ENCODE results near the gene HBG2. TPM values are rescaled to one million over a fixed set of nuclear protein-coding genes. Genes with fewer than 3 reads are reported as not detected.
"Not testable (repeated sequence)": the region's sequence is repeated elsewhere in the genome, so short reads cannot be mapped to it uniquely, and the experiment has no call there.

HBG2 gene
- total RNA-seq, 1 experiment from 2014 or later, result not detected

DNA sequence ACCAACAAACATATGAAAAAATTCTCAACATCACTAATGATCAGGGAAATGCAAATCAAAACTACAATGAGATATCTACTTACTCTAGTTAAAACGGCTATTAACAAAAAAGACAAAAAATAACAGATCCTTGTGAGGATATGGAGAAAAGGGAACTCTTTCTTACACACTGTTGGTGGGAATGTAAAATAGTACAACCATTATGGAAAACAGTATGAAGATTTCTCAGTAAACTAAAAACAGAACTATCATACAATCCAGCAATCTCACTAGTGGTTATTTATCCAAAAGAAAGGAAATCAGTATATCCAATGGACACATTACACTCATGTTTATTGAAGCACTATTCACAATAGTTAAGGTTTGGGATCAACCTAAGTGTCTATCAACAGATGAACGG lies 11.3 kb upstream of the HBG2 start:
- Histone ChIP-seq H3K9me3 (no peaks in the 10 kb centered on the region), H3K36me3 (no peaks in the 10 kb centered on the region), H3K4me3 (no peak overlapping the region), H3K27me3 (no peaks in the 10 kb centered on the region; the same call in 1 of the 2 replicates)
- no peak for DNase-seq

DNA sequence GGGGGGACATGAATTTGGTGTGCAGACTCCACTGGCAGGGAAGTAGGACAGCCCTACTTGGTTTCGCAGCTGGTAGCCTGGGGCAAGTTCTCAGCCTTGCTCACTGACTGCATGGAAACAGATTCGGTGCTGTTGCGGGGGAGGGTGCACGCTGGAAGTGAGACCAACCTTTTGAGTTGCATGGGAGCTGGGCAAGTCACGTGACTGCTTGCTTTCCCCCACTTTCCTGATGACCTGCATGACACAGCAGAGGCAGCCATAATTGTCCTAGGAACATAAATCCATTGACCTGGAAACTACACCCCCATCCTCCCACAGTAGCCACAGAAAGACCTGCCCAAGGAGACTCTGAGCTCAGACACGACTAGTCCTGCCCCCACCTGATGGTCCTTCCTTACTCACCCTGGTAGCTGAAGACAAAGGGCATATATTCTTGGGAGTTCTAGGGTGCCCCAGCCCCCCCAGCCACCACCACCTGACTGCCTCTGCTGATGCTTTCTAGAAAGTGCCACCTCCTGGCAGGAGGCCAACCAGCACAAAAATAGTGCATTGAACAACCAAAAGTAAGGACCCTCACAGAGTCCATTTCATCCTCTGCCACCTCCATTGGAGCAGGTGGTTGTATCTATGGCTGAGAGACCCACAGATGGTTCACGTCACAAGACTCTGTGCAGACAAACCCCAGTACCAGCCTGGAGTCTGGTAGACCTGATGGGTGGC lies 4.1 kb upstream of the HBG2 start:
- no peak for DNase-seq

DNA sequence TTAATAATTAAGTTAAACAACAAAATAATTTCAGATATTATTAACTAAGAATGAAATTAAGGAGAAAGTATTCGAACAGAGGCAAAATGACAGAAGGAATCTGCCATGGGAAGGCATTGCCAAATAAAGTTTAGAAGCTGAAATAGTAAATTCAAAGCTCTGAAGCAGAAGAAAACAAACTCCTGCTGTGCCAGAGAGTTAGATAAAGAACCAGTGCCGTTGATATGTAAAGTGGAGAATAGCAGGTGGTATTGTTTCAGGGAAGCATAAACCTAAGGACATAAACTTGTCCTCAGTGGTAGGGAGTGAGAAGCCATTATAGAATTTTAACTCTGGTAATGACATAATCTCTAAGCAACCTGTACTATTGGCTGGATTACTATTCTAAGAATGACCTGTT lies 2.7 kb upstream of the HBG2 start:
- no peaks in the 10 kb centered on the region for H3K27me3 ChIP-seq
- H3K4me3 ChIP-seq, result no peak overlapping the region
- no peaks in the 10 kb centered on the region for H3K36me3 ChIP-seq
- no peak for DNase-seq
- peaks cover 2% of the 10 kb centered on the region; the same call in 1 of the 2 replicates for H3K9me3 ChIP-seq

More for the DNA sequence above, 4.1 kb upstream of the HBG2 start:
- no peak overlapping the region for H3K4me3 ChIP-seq
- H3K27me3 ChIP-seq, result no peaks in the 10 kb centered on the region
- no peaks in the 10 kb centered on the region for H3K36me3 ChIP-seq
- peaks cover 2% of the 10 kb centered on the region; the same call in 1 of the 2 replicates for H3K9me3 ChIP-seq

DNA sequence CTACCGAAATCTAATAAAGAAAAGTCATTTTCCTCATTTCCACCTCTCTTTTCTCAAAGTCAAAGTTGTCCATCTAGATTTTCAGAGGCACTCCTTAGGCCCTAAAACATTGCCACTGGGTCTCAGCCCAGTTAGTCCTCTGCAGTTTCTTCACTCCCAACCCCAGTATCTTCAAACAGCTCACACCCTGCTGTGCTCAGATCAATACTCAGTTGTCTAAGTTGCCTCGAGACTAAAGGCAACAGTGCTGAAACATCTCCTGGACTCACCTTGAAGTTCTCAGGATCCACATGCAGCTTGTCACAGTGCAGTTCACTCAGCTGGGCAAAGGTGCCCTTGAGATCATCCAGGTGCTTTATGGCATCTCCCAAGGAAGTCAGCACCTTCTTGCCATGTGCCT lies 558 bp downstream of the HBG2 start:
- not testable (repeated sequence) for H3K36me3 ChIP-seq, H3K27me3 ChIP-seq, DNase-seq, H3K4me3 ChIP-seq, H3K9me3 ChIP-seq

DNA sequence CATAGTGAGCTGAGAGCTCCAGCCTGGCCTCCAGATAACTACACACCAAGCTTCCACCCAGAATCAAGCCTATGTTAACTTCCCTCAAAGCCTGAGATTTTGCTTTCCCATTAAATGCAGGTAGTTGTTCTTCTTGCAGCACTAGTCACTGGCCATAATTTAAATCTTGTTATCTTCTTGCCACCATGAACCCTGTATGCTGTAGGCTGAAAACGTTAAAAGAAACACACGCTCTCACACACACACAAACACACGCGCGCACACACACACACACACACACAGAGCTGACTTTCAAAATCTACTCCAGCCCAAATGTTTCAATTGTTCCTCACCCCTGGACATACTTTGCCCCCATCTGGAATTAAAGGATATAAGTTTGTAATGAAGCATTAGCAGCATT lies 1.1 kb downstream of the HBG2 start:
- H3K9me3 ChIP-seq, H3K36me3 ChIP-seq, H3K27me3 ChIP-seq, H3K4me3 ChIP-seq, DNase-seq: not testable (repeated sequence)

DNA sequence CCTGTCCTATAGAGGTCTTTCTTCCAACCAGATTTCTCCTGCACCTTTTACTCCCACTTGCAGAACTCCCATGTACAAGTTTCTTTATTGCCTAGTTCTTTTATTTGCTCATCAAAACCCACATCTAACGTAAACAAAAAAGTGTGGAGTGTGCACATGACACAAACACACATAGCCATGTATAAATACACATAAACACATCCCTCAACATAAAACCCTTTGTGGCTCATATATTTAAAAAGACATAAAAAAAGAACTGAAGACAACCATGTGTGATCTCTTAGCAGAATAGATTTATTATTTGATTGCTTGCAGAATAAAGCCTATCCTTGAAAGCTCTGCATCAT lies 1.7 kb downstream of the HBG2 start:
- no peaks in the 10 kb centered on the region for H3K27me3 ChIP-seq
- no peak overlapping the region for H3K4me3 ChIP-seq
- DNase-seq, result no peak
- H3K9me3 ChIP-seq, result no peaks in the 10 kb centered on the region
- no peaks in the 10 kb centered on the region for H3K36me3 ChIP-seq

DNA sequence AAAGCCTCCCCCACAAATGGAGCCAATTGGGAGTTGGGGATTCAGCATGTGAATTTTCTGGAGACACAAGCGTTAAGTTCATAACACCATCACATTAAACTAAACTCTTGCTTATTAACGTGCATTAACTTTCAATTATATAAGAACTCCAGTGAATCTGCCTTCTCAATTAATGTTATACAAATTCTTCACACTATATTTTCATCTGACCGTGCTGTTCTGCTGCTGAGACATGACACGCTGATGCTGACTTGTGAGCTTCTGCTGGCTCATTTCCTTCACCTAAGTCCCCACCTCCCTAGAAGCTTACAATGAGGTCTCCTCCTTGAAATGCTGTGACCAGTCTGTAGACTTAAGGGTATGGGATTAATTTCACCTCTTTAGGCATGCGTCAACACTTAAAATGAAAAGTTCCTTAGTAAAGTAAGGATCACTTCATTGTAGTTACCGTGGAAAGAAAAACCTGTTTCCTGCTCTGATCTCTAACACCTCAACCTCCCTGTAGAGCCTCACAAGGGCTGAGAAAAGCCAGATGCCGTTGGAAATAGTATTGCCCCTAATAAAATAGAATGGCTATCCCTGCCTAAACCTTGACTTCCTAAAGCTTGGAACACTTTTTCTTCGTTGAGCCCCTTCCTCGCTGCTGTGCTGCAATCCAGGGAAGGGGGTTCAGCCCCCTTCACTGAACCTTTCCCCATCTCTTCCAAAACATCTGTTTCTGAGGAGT lies 2.2 kb downstream of the HBG2 start:
- H3K9me3 ChIP-seq, result no peaks in the 10 kb centered on the region
- no peaks in the 10 kb centered on the region for H3K27me3 ChIP-seq
- no peak for DNase-seq
- H3K36me3 ChIP-seq, result no peaks in the 10 kb centered on the region
- no peak overlapping the region for H3K4me3 ChIP-seq

DNA sequence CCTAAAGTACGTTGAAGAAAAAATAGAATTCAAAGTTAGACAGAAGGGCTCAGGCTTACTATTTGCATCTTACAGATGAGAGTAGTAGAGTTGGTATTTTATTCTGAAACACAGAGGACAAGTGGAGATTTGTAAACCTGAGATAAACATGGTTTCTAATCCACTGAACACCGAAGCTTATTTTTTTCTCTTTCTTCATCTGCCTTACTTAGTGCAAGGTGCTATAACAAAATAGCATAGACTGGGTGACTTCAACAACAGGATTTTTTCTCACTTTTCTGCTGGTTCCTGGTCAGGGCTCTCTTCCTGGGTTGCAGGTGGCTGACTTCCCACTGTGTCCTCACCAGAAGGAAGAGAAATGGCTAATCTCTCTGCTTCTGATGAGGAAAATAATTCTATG lies 2.8 kb downstream of the HBG2 start:
- Histone ChIP-seq H3K27me3 (no peaks in the 10 kb centered on the region), H3K9me3 (no peaks in the 10 kb centered on the region), H3K4me3 (no peak overlapping the region), H3K36me3 (no peaks in the 10 kb centered on the region)
- no peak for DNase-seq

DNA sequence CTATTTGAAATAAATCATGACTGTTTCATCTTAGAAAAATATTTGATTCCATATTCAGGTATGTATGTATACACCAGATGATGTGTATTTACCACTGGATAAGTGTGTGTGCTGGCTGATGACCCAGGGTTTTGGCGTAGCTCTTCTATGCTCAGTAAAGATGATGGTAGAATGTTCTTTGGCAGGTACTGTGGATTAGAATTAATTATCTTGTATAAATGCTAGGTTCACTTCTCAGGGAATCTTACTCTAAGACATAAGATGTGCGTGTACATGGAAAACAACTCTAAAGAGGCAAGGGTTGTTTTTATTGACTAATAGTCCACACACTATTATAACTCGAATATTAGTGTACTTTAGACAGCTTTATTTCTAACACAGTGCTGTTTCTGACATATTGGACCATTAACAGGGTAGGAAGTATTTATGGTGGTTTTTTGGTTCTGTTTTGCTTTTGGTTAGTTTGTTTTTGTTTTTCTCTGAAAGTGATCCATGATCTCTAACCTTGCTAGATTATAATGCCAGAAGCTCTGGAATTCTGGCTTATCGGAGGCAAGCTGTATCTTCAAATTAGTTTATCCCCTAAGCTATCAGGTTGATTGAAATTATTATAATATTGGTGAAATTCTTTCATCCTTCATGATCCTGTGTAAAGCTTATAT lies 3.9 kb downstream of the HBG2 start:
- Histone ChIP-seq H3K27me3 (no peaks in the 10 kb centered on the region), H3K9me3 (no peaks in the 10 kb centered on the region), H3K36me3 (no peaks in the 10 kb centered on the region), H3K4me3 (no peak overlapping the region)
- DNase-seq, result no peak

DNA sequence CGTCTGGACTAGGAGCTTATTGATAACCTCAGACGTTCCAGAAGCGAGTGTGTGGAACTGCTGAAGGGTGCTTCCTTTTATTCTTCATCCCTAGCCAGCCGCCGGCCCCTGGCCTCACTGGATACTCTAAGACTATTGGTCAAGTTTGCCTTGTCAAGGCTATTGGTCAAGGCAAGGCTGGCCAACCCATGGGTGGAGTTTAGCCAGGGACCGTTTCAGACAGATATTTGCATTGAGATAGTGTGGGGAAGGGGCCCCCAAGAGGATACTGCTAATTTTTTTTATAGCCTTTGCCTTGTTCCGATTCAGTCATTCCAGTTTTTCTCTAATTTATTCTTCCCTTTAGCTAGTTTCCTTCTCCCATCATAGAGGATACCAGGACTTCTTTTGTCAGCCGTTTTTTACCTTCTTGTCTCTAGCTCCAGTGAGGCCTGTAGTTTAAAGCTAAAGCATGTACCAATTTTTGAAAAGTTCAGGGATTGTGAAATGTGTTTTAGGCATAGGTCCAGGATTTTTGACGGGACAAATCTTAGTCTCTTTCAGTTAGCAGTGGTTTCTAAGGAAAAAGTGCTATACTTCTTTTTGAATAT lies 4.7 kb downstream of the HBG2 start, which contains the start of gene HBG1:
Gene HBG1, minus strand, starts transcription at position 51 of the 590 bp plus-strand sequence. CDS start 53 bp downstream, outside the sequence.
- not testable (repeated sequence) for DNase-seq, H3K9me3 ChIP-seq, H3K4me3 ChIP-seq

DNA sequence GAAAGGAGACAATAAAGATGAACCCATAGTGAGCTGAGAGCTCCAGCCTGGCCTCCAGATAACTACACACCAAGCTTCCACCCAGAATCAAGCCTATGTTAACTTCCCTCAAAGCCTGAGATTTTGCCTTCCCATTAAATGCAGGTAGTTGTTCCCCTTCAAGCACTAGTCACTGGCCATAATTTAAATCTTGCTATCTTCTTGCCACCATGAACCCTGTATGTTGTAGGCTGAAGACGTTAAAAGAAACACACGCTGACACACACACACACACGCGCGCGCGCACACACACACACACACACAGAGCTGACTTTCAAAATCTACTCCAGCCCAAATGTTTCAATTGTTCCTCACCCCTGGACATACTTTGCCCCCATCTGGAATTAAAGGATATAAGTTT lies 6.1 kb downstream of the HBG2 start:
- DNase-seq, H3K9me3 ChIP-seq, H3K4me3 ChIP-seq, H3K27me3 ChIP-seq, H3K36me3 ChIP-seq: not testable (repeated sequence)

More for the DNA sequence above, 4.7 kb downstream of the HBG2 start, which contains the start of gene HBG1:
- H3K27me3 ChIP-seq, H3K36me3 ChIP-seq: not testable (repeated sequence)

DNA sequence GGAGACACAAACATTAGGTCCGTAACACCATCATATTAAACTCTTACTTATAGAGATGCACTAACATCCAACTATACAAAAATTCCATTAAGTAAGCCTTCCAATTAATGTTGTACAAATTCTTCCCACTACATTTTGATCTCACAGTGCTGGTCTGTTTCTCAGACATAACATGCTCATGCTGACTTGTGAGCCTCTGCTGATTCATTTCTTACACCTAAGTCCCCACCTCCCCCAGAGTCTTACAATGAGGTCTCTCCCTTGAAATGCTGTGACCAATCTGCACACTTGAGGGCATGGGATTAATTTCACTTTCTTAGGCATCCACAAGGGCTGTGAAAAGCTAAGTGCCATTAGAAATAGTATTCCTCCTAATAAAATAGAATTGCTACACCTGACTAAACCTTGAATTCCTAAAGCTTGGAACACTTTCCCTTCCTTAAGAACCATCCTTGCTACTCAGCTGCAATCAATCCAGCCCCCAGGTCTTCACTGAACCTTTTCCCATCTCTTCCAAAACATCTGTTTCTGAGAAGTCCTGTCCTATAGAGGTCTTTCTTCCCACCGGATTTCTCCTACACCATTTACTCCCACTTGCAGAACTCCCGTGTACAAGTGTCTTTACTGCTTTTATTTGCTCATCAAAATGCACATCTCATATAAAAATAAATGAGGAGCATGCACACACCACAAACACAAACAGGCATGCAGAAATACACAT lies 6.9 kb downstream of the HBG2 start:
- no peak overlapping the region for H3K4me3 ChIP-seq
- no peaks in the 10 kb centered on the region for H3K27me3 ChIP-seq
- H3K36me3 ChIP-seq, result no peaks in the 10 kb centered on the region
- no peak for DNase-seq
- no peaks in the 10 kb centered on the region for H3K9me3 ChIP-seq

DNA sequence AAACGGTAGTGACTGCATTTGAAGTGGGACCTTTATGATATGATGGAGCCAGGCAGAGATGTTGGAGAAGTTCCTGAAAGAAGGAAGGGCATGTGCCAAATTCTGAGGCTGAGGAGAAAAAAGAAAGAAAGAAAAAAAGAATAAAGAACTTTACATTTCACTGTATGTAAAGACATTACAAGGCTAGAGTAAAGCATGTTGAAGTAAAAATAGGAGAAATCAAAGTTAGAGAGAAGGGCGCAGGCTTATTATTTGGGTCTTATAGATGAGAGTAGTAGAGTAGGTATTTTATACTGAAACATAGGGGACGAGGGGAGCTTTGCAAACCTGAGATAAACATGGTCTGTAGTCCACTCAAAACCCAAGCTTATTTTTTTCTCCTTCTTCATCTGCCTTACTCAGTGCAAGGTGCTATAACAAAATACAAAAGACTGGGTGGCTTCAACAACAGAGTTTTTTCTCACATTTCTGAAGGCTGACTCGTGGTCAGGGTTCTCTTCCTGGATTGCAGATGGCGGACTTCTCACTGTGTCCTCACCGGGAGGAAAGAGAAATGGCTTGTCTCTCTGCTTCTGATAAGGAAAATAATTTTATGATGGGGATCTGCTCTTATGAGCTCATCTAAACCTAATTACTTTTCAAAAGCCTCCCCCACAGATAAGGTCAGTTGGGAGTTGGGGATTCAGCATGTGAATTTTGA lies 7.7 kb downstream of the HBG2 start:
- Histone ChIP-seq H3K27me3 (no peaks in the 10 kb centered on the region), H3K9me3 (no peaks in the 10 kb centered on the region), H3K4me3 (no peak overlapping the region), H3K36me3 (no peaks in the 10 kb centered on the region)
- no peak for DNase-seq

DNA sequence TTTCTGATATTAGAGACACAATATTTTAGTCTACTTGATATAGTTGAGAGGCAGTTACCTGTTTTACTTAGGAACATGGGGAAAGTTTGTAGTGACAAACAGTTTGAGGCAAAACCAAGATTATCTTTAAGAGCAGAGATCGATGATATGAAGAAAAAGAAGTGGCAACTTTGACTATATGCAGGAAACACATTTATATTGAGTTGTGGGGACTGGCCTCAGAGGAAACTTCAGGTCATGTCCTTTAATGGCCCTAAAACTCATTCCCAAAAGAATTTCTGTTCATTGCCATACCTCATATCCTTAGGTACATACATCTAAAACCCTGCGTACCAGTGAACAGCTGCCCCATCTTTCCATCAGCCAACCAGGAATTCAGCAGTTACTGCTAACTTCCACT lies 9.4 kb downstream of the HBG2 start:
- Histone ChIP-seq H3K9me3 (no peaks in the 10 kb centered on the region), H3K4me3 (no peak overlapping the region), H3K27me3 (no peaks in the 10 kb centered on the region), H3K36me3 (no peaks in the 10 kb centered on the region)
- no peak for DNase-seq

DNA sequence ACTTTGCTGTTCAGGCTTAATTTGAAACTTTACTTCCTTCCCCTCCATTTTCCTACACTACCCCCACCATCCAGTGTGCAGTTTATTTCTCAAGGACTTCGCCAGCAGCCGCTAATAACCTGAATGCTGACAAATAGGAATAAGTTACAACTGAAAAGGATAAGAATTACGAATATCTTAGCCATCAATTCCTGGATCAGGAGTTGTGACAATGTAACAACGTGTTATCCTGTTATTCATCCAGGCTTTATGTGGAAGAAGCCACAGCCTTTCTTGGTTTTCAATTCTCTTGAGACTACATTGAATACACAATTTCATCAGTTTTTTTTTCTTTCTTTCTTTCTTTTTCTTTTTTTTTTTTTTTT lies 10.8 kb downstream of the HBG2 start:
- Histone ChIP-seq H3K36me3 (no peaks in the 10 kb centered on the region), H3K9me3 (no peaks in the 10 kb centered on the region), H3K4me3 (no peak overlapping the region), H3K27me3 (no peaks in the 10 kb centered on the region)
- no peak for DNase-seq
